SHP77 treated with DMSO at 0.1 percent for 48 hours (cell line): ENCODE measurements around the gene RER1.

Experiments used
- DNase-seq: peaks from one replicate; lab custom pipeline; 2025; lab: John Stamatoyannopoulos, UW

RER1 gene

GRCh38 chr1:2391041-2391930 is at the start of gene RER1, which contains the start of gene MORN1:
Gene RER1 (plus strand): TSS chr1:2391841. CDS start chr1:2395791, 3,950 bp downstream.
Gene MORN1 (minus strand): TSS chr1:2391554. CDS start chr1:2391533, 21 bp downstream.
- peak; percentile 93 for DNase-seq

- no peak for DNase-seq
Observed at GRCh38 chr1:2342384-2343022, 49.1 kb upstream of the RER1 start.

GRCh38 chr1:2343023-2343935 is 48.4 kb upstream of the RER1 start:
- DNase-seq: no peak

- DNase-seq: no peak
Observed at GRCh38 chr1:2344121-2344681, 47.4 kb upstream of the RER1 start.

- DNase-seq: no peak
Observed at GRCh38 chr1:2344744-2345296, 46.8 kb upstream of the RER1 start.

- no peak for DNase-seq
Observed at GRCh38 chr1:2345297-2346075, 46.2 kb upstream of the RER1 start.

GRCh38 chr1:2346691-2347408 is 44.8 kb upstream of the RER1 start:
- no peak for DNase-seq

GRCh38 chr1:2347409-2347785 is 44.2 kb upstream of the RER1 start:
- DNase-seq: no peak

GRCh38 chr1:2347896-2348295 is 43.7 kb upstream of the RER1 start:
- no peak for DNase-seq

- DNase-seq: no peak
Observed at GRCh38 chr1:2348346-2349325, 43.0 kb upstream of the RER1 start.

- no peak for DNase-seq
Observed at GRCh38 chr1:2349806-2350205, 41.8 kb upstream of the RER1 start.

GRCh38 chr1:2350501-2350900 is 41.1 kb upstream of the RER1 start:
- DNase-seq: no peak

- no peak for DNase-seq
Observed at GRCh38 chr1:2350911-2351655, 40.6 kb upstream of the RER1 start.

- no peak for DNase-seq
Observed at GRCh38 chr1:2351723-2352122, 39.9 kb upstream of the RER1 start.

- no peak for DNase-seq
Observed at GRCh38 chr1:2352341-2352896, 39.2 kb upstream of the RER1 start.

- no peak for DNase-seq
Observed at GRCh38 chr1:2352897-2353550, 38.6 kb upstream of the RER1 start.
